Pons (tissue), 1 donor: ENCODE data around the gene OR4E1.
"Not testable (repeated sequence)": the region's sequence is repeated elsewhere in the genome, so short reads cannot be mapped to it uniquely, and the experiment has no call there.

ENCODE experiments used
- DNase-seq: peaks from one replicate; pipeline ENCODE4 v3.0.0-alpha.2; 2016; ENCODE audit warnings: low spot score

OR4E1 gene

GRCh38 chr14:21652209-21652808 lies 21.3 kb downstream of the OR4E1 start:
- no peak for DNase-seq

- no peak for DNase-seq
These were observed 26.2 kb downstream of the OR4E1 start for GRCh38 chr14:21647380-21647779.

DNA sequence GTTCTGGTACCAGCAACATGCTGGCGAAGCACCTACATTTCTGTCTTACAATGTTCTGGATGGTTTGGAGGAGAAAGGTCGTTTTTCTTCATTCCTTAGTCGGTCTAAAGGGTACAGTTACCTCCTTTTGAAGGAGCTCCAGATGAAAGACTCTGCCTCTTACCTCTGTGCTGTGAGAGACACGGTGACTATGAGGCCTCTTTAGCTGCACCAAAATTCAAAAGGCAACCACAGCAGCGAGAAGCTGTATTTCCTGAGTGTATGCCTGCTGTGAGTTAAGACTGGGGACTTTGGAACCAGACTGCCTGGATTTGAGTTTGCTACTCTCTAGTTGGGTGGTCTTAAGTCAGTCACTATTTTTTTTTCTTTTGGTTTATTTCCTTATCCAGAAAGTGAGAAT lies 30.2 kb downstream of the OR4E1 start:
- no peak for DNase-seq

GRCh38 chr14:21642683-21643082 lies 30.9 kb downstream of the OR4E1 start:
- no peak for DNase-seq

DNA sequence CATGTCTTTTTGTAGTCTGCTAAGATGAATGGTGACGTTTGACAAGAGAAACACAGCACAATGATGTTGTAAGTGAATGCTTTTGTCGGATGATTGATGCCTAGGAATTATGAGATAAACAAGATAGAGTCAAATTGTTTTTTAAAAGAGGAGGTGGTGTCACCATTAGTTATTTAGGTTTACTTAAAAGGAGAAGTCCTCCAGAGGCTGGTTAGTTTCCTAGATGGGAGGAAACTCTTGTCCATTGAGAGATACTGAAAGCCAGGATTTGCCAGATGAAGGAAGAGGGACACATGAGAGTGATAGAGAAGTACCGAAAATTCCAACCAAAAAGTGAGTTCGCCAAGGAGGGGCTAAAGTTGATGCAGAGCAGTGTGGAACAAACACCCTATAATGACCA lies 38.8 kb downstream of the OR4E1 start, which contains the start of gene OR10G2:
Gene OR10G2 (minus strand): TSS at position 101 of the 400 bp plus-strand sequence. CDS start 98 bp downstream, at position 3.
- DNase-seq = no peak

GRCh38 chr14:21631084-21631483 lies 42.5 kb downstream of the OR4E1 start:
- DNase-seq = no peak

DNA sequence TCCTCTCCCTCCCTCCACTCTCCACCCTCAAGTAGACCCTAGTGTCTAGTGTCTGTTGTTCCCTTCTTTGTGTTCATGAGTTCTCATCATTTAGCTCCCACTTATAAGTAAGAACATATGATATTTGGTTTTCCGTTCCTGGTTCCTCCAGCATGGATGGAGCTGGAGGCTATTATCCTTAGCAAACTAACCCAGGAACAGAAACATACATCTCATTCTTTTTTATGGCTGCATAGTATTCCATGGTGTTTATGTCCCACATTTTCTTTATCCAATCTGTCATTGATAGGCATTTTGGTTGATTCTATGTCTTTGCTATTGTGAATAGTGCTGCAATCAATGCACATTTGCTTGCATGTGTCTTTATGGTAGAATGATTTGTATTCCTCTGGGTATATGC lies 43.1 kb downstream of the OR4E1 start:
- not testable (repeated sequence) for DNase-seq

- no peak for DNase-seq
These were observed 47.0 kb downstream of the OR4E1 start for GRCh38 chr14:21626491-21627230.
